Endothelial cell of umbilical vein (primary cell): ENCODE measurements around the gene TMEM132A. TPM values are rescaled to one million over a fixed set of nuclear protein-coding genes. Genes with fewer than 3 reads are reported as not detected.

Experiments
- BruUV-seq: library from RNA; stranded (reverse); fragments of 400-500 nt; replicated peaks from 2 replicates; lab custom pipeline; 2021; lab: Mats Ljungman, UMichigan
- CTCF ChIA-PET: fragments of 300-600, 350-600 bp; sonication (Branson Sonifier 250); formaldehyde crosslinking; loops from one replicate; lab custom pipeline; 2021; ENCODE audit warnings: antibody characterized with exemption, inconsistent platforms; lab: Charles Lee
- POLR2A ChIA-PET: fragments of 300-600, 350-600 bp; sonication (Branson Sonifier 250); formaldehyde crosslinking; loops from one replicate; lab custom pipeline; 2021; ENCODE audit warnings: antibody characterized with exemption, inconsistent platforms; lab: Charles Lee
- DNase-seq: peaks from one replicate; pipeline ENCODE4 v3.0.0-alpha.2; 2011; ENCODE audit warnings: low read depth, low spot score
- FAIRE-seq: peaks from 2 replicates; lab custom pipeline; 2011; peaks lifted over from hg19 to GRCh38; lab: Jason Lieb, UNC
- H2AFZ ChIP-seq: 2 replicates; pipeline ENCODE4 v1.6.0; 2012; ENCODE audit warnings: low read depth, low read length, control low read depth, inconsistent platforms
- H3K27ac ChIP-seq: 2 replicates; pipeline ENCODE4 v1.5.1; 2011; ENCODE audit warnings: low read depth, mild to moderate bottlenecking, control low read depth, low read length, moderate library complexity; ENCODE audit not compliant: insufficient read depth
- H3K27me3 ChIP-seq, 2 experiments: 2 replicates each; pipeline versions ENCODE4 v1.6.0 to v1.6.1; 2011; ENCODE audit warnings: low read length in 2 of 2, mixed read lengths in 1 of 2; ENCODE audit not compliant: control insufficient read depth in 2 of 2, insufficient read depth in 2 of 2
- H3K36me3 ChIP-seq, 2 experiments: 2 replicates in 1 of 2; 3 replicates in 1 of 2; pipeline ENCODE4 v1.5.1; 2011; ENCODE audit warnings: low read length in 2 of 2, mild to moderate bottlenecking in 1 of 2, moderate library complexity in 1 of 2; ENCODE audit not compliant: control insufficient read depth in 2 of 2, insufficient read depth in 2 of 2; ENCODE audit errors: extremely low read depth in 1 of 2
- H3K4me1 ChIP-seq: 3 replicates; pipeline ENCODE4 v1.5.1; 2011; ENCODE audit warnings: mild to moderate bottlenecking, low read length; ENCODE audit not compliant: control insufficient read depth, insufficient read depth; ENCODE audit errors: extremely low read depth
- H3K4me2 ChIP-seq: 2 replicates; pipeline ENCODE4 v1.6.1; 2011; ENCODE audit warnings: low read length, control low read depth, mixed read lengths; ENCODE audit not compliant: insufficient read depth
- H3K4me3 ChIP-seq, 3 experiments: fragments of 200-600 bp in 1 of 3; sonication (generic), shearing (Covaris generic) in 1 of 3; replicated peaks in 1 of 3; 2 replicates each; pipeline ENCODE4 v1.5.1; 2011 to 2016; ENCODE audit warnings: control low read depth in 3 of 3, low read length in 3 of 3, mild to moderate bottlenecking in 2 of 3, inconsistent platforms in 1 of 3, low read depth in 1 of 3, moderate library complexity in 1 of 3; ENCODE audit not compliant: insufficient read depth in 1 of 3
- H3K79me2 ChIP-seq: 2 replicates; pipeline ENCODE4 v1.6.0; 2012; ENCODE audit warnings: low read length, inconsistent platforms; ENCODE audit not compliant: control insufficient read depth, insufficient read depth
- H3K9ac ChIP-seq: replicated peaks from 2 replicates; pipeline ENCODE3; 2011; ENCODE audit warnings: low read length, control low read depth; ENCODE audit not compliant: insufficient read depth; ENCODE audit errors: extremely low read depth
- H3K9me1 ChIP-seq: replicated peaks from 3 replicates; pipeline ENCODE4 v1.6.0; 2011; ENCODE audit warnings: mild to moderate bottlenecking, low read length; ENCODE audit not compliant: control insufficient read depth, insufficient read depth; ENCODE audit errors: extremely low read depth
- H3K9me3 ChIP-seq: replicated peaks from 2 replicates; pipeline ENCODE4 v1.5.1; 2012; ENCODE audit warnings: low read length, inconsistent platforms; ENCODE audit not compliant: control insufficient read depth, insufficient read depth
- H4K20me1 ChIP-seq: replicated peaks from 2 replicates; pipeline ENCODE3; 2011; ENCODE audit warnings: mild to moderate bottlenecking, low read length; ENCODE audit not compliant: control insufficient read depth, insufficient read depth; ENCODE audit errors: extremely low read depth
- CTCF ChIP-seq, 2 donors: IDR thresholded peaks; 1 replicate in 1 of 2; 2 replicates in 1 of 2; pipeline ENCODE4 v1.5.1; 2011; ENCODE audit warnings: low read length in 2 of 2, mild to moderate bottlenecking in 2 of 2, moderate library complexity in 2 of 2, control low read depth in 1 of 2, inconsistent platforms in 1 of 2, low read depth in 1 of 2; ENCODE audit not compliant: insufficient read depth in 1 of 2; ENCODE audit errors: extremely low read depth in 1 of 2
- EZH2 ChIP-seq: IDR thresholded peaks from 2 replicates; pipeline ENCODE4 v1.6.1; 2012; ENCODE audit warnings: borderline replicate concordance, low read depth, mild to moderate bottlenecking, moderate library complexity, low read length, inconsistent platforms; ENCODE audit not compliant: severe bottlenecking
- FOS ChIP-seq: IDR thresholded peaks from 2 replicates; pipeline ENCODE4 v1.6.1; 2011; ENCODE audit warnings: mild to moderate bottlenecking, low read length, moderate library complexity, borderline replicate concordance; ENCODE audit not compliant: insufficient read depth
- GATA2 ChIP-seq: IDR thresholded peaks from 2 replicates; pipeline ENCODE4 v1.7.0; 2011; ENCODE audit warnings: low read depth, mild to moderate bottlenecking, moderate library complexity, mixed read lengths, low read length; ENCODE audit not compliant: insufficient read length, insufficient read depth
- JUN ChIP-seq: IDR thresholded peaks from 2 replicates; pipeline ENCODE4 v1.6.1; 2011; ENCODE audit warnings: borderline replicate concordance, low read depth; ENCODE audit not compliant: insufficient read length, insufficient read depth
- MAX ChIP-seq: IDR thresholded peaks from 2 replicates; pipeline ENCODE4 v1.6.1; 2011; ENCODE audit not compliant: insufficient read depth, insufficient read length
- POLR2A ChIP-seq: IDR thresholded peaks from 2 replicates; pipeline ENCODE4 v1.6.1; 2012; ENCODE audit warnings: low read depth, mild to moderate bottlenecking, control low read depth, low read length
- POLR2AphosphoS5 ChIP-seq: IDR thresholded peaks from 2 replicates; pipeline ENCODE4 v1.6.1; 2012; ENCODE audit warnings: low read depth, mild to moderate bottlenecking, control low read depth, low read length, moderate library complexity; ENCODE audit not compliant: insufficient read depth
- dilution Hi-C: fragments of 300-500 bp; cut with MboI; formaldehyde crosslinking; loops from one replicate; pipeline ENCODE4 v1.15.0; 2019; ENCODE audit warnings: low sequenced_read_pairs; ENCODE audit not compliant: extremely low pct_ligation_motif_present
- intact Hi-C: fragments of 100-400 bp; cut with micrococcal nuclease; formaldehyde crosslinking; loops from one replicate; pipeline ENCODE4 v1.10.0; 2022
- polyA plus RNA-seq, 4 experiments: library from polyadenylated mRNA; depleted of rRNA in 3 of 4; stranded (reverse) in 3 of 4; unstranded in 1 of 4; fragments of >200 nt; gene quantifications; 2 replicates each; pipeline versions ENCODE4 v1.2.1 to v1.2.3, GENCODE V29; 2011 to 2012; ENCODE audit warnings: missing spikeins in 1 of 4
- total RNA-seq: library from RNA; stranded (reverse); gene quantifications from 2 replicates; pipeline ENCODE4 v1.2.3, GENCODE V29; 2021

The TMEM132A gene
- total and polyA plus RNA-seq, 2 donors (not counting 3 experiments of a cell fraction or from before 2014, with no cell fraction given), result 74.3 to 106 TPM

GRCh38 chr11:60905551-60906113 lies 18.6 kb upstream of the TMEM132A start:
- Histone ChIP-seq H3K9me1 (no peaks in the 10 kb centered on the region), H2AFZ (no peak overlapping the region), H3K4me1 (peaks cover 20% of the 10 kb centered on the region), H3K9ac (peak overlapping the region; percentile 93), H3K27ac (peak overlapping the region; percentile 86), H3K36me3 (peaks cover 14 to 25% of the 10 kb centered on the region in 2 experiments), H3K4me3 (peak overlapping the region; percentile 77 to 89 (median 84)), H3K4me2 (peak overlapping the region; percentile 81), H3K27me3 (peaks cover 0 to 6% of the 10 kb centered on the region in 2 experiments), H3K9me3 (no peaks in the 10 kb centered on the region), H4K20me1 (no peaks in the 10 kb centered on the region), H3K79me2 (peaks cover 41% of the 10 kb centered on the region)
- ChIA-PET POLR2A (interaction anchor here (0.7 kb wide), 1 partner anchor 18 kb away, joined by 3 read pairs; no protein-coding TSS in a partner anchor), CTCF (interaction anchor here (0.8 to 13.1 kb wide), 6 partner anchors 8 to 268 kb away, joined by 3 to 300 read pairs (median 4); partner anchors contain the start of gene TMEM109)
- DNase-seq (peak; percentile 59), FAIRE-seq (peak; percentile 77)
- no TSS peak for BruUV-seq
- dilution Hi-C loops, result no loop called here
- TF ChIP-seq CTCF (IDR thresholded peaks at IDR 0.05; ENCODE audit: extremely low read depth in 1 of 2, insufficient read depth in 1 of 2, low read depth in 1 of 2, low read length in 2 of 2), result no peak
- TF ChIP-seq GATA2, result no peak
- TF ChIP-seq MAX, result no peak
- no peak for TF ChIP-seq EZH2
- no peak for TF ChIP-seq POLR2AphosphoS5
- TF ChIP-seq JUN, result peak; percentile 17
- TF ChIP-seq POLR2A, result no peak
- TF ChIP-seq FOS, result no peak
- intact Hi-C loops, result loop anchor here (1.0 kb wide), 2 partner anchors 9 to 32 kb away; partner anchors contain the start of gene TMEM109
